Measurements from ENCODE around the gene KHSRP.

The KHSRP gene

DNA sequence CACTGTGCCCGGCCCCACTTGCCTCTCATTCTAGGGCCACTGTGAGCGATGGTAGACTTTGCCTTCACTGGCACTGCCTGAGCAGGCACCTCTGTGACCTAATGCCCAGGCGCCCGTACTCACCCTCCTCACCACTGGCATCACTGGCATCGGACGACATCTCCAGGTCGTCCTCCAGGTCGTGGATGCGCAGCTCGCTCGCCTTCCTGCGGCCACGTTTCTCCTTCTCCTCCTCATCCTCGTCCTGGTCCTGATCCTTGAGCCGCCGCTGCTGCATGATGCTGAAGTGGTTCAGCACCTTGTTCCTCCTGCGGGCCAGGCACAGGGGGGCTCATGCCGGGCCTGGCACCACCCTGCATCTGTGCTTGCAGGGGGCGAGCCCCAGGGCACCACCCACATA, 41.4 kb downstream of the KHSRP start:
- TF ChIP-seq, protein P1, sequence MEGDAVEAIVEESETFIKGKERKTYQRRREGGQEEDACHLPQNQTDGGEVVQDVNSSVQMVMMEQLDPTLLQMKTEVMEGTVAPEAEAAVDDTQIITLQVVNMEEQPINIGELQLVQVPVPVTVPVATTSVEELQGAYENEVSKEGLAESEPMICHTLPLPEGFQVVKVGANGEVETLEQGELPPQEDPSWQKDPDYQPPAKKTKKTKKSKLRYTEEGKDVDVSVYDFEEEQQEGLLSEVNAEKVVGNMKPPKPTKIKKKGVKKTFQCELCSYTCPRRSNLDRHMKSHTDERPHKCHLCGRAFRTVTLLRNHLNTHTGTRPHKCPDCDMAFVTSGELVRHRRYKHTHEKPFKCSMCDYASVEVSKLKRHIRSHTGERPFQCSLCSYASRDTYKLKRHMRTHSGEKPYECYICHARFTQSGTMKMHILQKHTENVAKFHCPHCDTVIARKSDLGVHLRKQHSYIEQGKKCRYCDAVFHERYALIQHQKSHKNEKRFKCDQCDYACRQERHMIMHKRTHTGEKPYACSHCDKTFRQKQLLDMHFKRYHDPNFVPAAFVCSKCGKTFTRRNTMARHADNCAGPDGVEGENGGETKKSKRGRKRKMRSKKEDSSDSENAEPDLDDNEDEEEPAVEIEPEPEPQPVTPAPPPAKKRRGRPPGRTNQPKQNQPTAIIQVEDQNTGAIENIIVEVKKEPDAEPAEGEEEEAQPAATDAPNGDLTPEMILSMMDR (IDR thresholded peaks at IDR 0.05; ENCODE audit: low read depth, low read length): no peak
- no peak overlapping the region for H3K4me3 ChIP-seq (ENCODE audit: low read depth, low read length)

DNA sequence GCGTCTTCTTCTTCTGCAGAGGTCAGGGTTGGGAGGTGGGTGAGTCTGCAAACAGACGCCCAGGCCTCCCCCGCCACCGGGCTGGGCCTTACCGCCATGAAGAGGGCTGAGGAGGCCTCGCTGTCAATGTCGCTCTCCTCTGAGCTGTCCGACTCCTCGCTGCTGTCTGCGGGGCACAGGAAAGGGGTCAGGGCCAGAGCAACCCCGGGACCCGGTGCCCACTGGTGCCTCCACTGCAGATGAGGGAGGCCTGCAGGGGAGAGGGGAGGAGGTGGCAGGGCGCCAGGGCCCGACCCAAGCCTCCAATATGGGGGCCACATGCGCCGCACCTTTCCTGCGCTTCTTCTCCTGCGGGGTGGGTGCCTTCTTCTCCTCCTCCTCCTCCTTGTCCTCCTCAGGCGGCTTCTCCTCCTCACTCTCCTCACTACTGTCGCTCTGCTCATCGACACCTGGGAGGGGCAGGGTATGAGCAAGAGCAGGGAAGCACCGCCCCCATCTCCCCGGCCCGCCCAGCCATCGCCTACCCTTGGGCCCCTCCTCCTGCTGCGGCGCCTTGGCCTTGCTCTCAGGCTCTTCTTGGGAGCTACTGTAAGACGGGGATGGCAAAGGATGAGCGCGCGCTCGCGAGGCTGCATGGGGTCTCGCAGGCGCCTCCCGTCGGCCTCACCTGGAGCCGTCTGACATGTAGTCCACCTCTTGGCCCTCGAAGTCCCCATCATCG, 43.4 kb downstream of the KHSRP start:
- H3K4me3 ChIP-seq (ENCODE audit: low read depth, low read length): no peak overlapping the region
- TF ChIP-seq, protein P1 (IDR thresholded peaks at IDR 0.05; ENCODE audit: low read depth, low read length): no peak

DNA sequence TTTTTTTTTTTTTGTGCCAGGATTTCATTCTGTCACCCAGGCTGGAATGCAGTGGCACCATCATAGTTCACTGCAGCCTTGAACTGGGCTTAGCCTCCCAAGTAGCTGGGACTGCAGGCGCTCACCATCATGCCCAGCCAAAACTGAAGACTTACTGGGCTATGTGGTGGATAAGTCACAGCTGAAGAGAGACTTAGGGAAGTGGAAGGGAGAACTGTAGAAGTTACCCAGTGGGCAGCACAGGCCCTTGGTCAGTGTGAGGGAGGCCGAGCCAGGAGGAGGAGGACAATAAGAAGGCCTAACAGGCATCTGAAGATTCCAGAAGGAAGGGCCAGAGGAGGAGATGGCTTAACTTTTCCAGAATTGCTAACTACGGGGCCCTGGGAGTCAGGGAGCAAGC, 44.9 kb downstream of the KHSRP start:
- H3K4me3 ChIP-seq (ENCODE audit: low read depth, low read length): no peak overlapping the region
- TF ChIP-seq, protein P1 (IDR thresholded peaks at IDR 0.05; ENCODE audit: low read depth, low read length): no peak

DNA sequence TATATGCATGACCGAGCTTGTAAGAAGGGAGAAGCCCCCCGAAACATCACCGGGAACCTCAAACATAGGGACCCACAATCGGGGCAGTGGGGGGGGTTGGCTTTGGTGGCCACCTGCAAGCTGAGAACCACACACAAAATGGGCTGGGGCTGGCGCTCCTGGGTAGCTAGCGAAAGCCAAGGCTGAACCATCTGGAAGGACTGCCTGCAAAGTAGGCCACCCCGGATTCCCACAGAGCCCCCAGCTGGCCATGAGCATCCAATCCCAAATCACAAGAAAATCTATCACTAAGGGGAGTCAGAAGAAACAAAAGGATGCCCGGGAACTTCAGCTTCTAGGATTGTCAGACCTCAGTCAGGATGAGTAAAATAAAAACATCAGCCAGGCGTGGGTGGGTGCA, 46.1 kb downstream of the KHSRP start:
- H3K4me3 ChIP-seq (ENCODE audit: low read depth, low read length): no peak overlapping the region
- TF ChIP-seq, protein P1 (IDR thresholded peaks at IDR 0.05; ENCODE audit: low read depth, low read length): no peak

DNA sequence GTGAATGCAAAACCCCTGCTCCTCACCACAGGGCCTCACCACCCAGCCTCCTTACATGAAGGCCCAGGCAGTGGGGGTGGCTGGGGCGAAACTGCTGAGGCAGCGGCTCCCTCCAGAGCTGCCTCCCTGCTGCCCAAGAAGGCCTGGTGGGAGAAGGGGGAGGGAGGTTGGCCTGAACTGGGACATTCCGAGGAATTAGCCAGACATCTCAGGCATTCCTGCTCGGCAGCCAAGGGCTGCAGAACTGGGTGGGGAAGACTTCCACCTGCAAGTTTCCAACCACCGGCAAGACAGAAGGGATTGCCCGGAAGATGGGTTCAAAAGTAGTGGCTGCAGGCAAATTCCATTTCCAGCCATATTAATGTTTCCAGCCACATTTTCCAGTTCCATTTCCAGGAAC, 46.6 kb downstream of the KHSRP start:
- TF ChIP-seq, protein P1 (IDR thresholded peaks at IDR 0.05; ENCODE audit: low read depth, low read length): no peak

DNA sequence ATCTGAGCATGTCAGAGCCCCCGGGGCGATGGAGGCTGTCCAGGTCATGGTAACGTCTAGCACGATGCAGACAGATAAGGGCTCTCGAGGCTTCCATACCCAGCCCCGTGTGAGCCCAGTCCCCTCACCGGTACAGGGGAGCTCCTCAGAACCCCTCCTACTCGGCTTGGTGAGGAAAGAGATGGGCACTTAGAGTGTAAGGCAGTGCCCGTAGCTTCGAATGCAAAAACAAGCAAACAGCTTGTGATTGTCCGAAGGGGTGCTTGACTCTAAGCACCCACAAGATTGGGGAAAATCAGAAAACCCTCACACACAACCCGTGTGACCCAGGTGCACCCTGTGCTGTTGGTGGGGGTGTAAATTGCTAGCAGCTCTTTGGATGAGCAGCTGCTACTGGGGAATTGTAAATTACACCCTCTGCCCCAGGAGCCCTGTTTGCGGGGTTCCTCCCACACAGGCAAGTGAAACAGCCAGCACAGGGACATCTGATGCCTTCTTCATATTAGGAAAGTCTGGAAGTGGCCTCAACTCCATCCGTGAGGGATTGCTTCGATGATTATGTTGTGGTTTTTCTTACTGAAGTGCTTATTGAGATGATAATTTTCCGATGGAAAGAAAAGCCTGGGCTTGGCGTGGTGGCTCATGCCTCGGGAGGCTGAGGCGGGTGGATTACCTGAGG, 48.0 kb downstream of the KHSRP start:
- TF ChIP-seq, protein P1 (IDR thresholded peaks at IDR 0.05; ENCODE audit: low read depth, low read length): no peak
- H3K4me3 ChIP-seq (ENCODE audit: low read depth, low read length): no peak overlapping the region

More for the DNA sequence above, 46.6 kb downstream of the KHSRP start:
- no peak overlapping the region for H3K4me3 ChIP-seq (ENCODE audit: low read depth, low read length)

DNA sequence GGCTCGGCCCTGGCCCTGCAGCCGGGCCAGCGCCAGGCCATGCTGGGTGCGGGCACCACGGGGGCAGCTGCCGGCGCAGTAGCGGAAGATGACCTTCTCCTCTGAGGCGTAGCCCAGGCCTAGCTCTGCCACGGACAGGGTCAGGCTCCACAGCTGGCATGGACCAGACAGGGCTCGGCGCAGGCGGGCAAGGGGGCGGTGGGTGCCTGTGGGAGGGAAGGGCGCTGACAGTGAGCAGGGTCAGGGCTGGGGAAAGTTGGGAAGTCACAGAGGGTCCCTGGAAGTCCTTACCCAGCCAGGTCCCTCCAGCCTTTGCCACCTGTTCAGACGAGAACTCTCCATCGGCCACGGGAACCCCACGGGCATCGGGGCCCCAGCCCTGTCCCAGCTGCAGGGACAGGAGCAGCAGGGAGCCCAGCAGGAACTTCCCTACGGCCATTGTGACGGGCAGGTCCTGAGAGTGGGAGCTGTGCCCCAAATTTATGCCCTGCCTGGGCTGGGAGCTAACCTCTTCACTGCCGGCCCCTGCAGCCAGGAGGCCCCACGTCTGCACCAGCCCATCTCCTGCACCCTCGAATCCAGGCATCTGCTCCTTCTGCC, 49.1 kb downstream of the KHSRP start, which contains the start of gene PSPN:
Gene PSPN (minus strand): TSS at position 523 of the 600 bp plus-strand sequence. CDS start 84 bp downstream, at position 439.
- H3K4me3 ChIP-seq (ENCODE audit: low read depth, low read length): no peak within 1 kb of the TSS
- TF ChIP-seq, protein P1 (IDR thresholded peaks at IDR 0.05; ENCODE audit: low read depth, low read length): no peak

All from WI38 (cell line).